Suppressor macrophage (primary cell): ENCODE measurements around the gene SMAD3.
A peak's percentile ranks its signal among the peaks of the same experiment; 100 is the strongest.

Experiments used
- DNase-seq, 4 experiments: peaks; one replicate each; pipeline ENCODE4 v3.0.0-alpha.2; 2020 to 2022

The SMAD3 gene

DNA sequence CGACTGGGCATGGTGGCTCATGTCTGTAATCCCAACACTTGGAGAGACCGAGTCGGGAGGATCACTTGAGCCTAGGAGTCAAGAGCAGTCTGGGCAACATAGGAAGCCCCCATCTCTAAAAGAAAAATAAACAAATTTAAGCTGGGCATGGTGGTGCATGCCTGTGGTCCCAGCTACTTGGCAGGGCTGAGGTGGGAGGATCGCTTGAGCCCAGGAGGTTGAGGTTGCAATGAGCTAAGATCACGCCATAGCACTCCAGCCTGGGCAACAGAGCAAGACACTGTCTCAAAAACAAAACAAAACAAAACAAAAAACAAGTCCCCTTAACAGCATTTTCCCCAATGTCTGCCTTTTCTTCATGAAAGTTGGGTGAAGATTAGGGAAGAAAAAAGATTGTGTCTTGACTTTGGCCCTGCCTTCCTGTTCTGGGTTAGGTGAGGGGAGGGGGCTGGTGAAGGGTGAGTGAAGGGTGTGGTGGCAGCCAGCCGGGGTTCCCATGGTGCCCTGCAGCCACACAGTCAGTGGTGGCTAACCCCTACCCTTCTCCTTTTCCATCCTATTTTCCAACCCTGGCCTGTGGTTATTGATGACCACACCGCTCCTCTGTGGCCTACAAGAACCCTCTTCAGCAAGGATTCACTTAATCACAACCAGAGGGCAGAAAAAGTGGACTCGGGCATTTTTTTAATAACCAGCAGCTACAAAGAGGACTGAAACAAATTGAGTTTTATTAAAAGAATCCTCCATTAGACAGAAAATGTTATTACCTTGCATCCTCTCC is 28.4 kb upstream of the SMAD3 start:
- DNase-seq: no peak

DNA sequence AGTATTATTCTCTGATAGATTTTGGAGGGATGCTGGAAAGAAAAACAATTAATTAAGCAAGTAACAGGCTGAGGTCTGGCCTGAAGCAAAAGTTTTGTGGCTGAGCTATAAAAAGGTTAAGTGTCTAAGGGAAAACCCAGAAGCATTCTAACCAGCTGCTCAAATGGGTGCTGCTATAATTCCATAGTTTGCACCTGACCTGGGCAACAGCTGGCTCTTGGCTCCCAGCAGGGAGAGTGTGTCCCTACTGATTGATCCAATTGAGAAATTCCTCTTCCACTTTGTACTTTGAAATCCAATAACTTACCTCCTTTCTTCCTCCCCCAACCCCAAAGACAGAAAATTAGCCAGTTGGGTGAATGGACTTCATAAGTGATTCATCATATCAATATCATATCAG is 27.7 kb upstream of the SMAD3 start:
- DNase-seq: no peak

DNA sequence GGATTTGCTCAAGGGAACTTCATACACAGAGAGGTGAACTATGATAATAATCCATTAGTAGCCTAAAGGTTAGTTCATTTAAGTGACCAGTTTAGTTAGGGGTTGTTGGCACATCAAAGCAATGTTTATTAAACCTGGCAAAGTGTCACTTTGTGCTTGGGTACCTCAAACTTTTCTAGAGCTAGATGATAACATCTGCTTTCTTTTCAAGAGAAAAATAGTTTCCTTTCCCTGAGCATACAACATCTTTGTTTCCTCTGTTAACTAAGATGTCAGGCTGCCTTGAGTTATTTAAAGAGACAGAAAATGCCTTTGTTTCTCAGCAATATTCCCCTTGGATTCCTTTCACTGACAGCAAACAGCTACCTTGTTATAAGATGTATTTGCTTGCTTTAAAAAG is 26.7 kb upstream of the SMAD3 start:
- no peak for DNase-seq

DNA sequence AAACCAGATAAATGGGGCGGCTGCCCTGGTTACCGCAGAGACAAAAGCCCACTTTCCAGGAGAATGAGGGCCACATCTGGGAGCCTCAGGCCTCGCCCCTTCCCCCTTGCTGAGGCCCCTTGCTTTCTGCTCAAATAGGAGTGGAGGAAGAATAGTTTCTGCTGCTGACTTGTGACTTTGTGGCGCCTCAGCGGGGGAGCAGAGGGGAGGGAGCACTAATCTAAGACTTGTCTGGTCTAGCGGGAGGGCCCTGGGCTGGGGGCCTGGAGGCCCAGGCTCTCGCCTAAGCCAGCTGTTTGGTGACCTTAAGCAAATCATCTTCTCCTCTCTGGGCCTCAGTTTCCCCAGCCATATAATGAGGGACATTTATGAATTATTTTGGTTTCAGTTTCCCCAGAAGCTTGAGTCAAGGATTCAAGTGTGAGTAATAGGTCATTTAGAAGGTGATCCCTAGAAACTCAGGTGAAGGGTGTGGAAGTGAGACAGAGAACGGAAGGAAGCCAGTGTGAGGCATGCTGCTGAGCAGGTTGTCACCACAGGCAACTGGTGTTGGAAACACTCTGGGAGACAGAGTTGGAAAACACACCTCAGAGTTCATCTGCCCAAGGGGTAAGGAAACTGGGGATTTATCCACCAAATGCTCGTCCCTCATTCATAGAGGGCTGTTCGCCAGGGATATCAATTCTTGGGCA is 25.9 kb upstream of the SMAD3 start:
- no peak for DNase-seq

DNA sequence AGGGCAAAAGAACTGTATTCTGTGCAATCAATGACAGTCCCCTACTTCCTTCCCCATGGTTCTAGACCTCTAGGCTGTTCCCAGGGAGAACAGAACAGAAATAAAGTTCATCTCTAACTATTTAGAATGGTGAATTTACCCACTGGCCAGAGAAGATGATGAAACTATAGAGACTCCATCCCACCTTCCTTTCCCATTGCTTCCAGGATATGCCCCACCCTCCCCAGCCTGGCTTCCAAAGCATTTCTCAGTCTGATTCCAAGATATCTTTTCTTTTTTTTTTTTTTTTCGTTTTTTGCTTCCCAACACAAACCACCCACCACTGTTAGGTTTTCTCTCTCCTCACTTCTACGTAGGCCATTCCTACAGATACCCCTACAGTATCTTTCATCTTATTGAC is 25.1 kb upstream of the SMAD3 start:
- no peak for DNase-seq

DNA sequence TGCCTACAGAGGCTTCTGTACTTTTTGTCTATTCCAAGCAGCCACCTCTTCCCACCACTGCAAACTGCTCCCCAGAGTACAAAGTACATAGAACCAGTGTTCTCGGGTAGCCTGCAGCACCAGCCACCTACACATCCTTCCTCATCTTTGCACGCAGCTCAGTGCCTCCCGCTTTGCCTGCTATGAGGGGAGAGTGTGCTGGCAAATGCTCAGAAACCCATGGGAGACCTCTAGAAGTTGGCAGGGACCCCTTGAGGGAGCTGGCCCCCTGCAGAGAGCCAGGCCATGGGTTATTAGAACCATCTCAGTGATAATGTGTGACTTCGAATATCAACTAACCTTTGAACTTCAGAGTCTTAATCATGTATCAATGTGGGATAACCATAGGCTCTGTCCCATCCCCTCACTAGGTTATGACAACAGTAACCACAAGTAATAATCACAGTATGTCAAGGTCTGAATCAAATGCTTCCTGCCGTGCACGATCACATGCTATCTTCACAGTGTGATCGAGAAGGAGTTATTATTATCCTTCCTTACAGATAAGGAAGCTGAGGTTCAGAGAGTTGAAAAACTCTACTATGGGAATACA is 22.8 kb upstream of the SMAD3 start:
- DNase-seq: peak; percentile 58 to 84 (median 73)

DNA sequence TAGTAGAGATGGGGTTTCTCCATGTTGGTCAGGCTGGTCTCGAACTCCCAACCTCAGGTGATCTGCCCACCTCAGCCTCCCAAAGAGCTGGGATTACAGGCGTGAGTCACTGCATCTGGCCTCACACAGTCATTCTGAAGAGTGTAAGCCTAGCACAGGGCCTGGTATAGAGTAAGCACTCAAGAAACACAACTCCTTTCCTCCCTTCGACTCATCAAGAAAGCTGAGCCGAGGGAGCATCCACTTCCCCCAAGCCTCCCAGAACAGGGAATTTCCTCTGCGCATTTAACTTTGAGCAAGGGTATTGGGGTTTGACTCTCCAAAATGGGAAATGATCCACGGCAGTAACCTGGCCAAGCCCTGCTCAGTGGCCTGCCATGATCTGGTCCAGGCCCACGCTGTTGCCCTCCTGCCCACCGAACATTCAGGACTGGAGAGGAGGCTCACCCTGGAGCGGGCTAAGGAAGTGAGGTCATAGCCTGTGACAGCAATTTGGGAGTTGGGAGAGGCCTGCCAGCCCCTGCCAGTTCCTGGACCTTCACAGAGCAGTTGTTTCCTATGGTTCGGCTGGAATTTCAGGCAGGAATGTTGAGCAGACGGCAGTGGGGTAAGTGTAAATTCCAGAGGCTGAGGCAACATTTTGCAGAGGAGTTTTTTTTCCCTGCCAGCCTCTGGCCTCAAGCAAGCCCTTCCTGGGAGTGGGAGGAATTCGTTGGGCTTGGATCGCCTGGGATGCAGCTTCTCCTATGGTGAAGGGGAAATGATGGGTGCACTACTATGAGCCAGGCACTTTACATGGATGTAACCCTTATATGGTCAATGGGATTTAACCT is 21.2 kb upstream of the SMAD3 start:
- peak in 3 of 4 experiments; percentile 44 to 63 (median 52) for DNase-seq

DNA sequence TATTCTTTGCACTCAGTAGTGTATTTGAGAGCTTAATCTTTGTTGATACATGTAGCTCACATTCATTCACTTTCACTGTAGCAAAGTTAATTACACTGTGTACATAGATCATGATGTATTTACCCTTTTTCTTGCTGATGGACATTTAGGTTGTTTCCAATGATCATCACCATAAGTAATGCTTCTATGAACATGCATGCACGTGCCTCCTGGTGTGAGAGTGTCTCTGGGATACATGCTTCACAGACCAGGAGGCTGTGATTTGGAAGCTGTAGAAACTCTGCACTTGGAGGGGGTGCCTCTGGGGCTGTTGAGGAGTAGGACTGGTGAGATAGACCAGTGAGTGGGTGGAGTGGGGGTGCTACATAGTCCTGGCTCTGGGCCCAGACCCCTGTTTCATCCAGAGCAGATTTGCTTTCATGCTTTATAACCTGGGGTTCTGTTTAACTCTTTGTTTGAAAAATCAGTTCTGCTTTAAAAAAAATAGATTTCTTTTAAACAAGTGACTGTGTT is 18.2 kb upstream of the SMAD3 start:
- DNase-seq: no peak

DNA sequence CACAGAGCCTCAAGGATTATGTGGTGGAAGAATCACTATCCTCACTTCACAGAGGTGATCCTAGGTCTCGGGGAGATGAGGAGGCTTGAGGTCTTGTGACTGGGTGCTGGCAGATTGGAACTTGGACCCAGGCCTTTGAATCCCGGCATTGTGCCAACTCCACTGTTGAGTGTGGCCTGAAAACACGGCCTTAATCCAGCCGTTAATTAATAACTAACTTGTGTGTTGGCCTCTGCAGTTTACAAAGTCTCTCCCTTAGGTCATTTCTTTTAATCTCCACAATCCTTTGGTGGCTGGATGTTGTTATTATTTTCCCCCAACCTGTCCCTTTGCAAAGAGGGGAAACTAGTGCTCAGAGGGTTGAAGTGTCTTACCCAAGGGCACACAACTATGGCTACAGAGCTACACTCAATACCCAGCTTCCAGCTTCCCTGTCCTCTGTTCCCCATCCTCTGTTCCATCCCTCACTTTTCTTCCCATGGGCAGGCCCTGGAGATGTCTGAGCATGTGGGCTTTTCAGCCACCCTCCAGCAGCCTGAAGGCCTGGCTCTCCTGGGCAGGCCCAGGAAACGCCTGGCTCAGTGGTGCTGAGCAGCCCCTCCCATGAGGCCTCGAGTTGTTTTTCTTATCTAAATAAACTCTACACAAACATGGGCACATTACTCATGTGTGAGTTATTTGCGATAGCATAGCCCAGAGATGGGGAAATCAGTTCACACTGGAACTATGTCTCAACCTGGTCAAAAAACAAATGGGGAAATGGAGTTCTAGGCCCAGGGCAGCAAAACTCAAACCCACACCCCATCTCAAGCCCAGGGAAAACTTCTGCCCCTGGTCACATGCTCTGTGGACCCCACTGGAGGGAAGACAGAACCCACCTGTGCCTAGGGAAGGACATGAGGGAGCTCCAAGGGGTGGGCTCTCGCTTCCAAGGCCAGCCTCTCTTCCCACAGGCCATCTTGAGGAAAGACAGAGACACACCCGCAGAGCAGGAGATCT is 16.8 kb upstream of the SMAD3 start:
- peak; percentile 61 to 85 (median 72) for DNase-seq

DNA sequence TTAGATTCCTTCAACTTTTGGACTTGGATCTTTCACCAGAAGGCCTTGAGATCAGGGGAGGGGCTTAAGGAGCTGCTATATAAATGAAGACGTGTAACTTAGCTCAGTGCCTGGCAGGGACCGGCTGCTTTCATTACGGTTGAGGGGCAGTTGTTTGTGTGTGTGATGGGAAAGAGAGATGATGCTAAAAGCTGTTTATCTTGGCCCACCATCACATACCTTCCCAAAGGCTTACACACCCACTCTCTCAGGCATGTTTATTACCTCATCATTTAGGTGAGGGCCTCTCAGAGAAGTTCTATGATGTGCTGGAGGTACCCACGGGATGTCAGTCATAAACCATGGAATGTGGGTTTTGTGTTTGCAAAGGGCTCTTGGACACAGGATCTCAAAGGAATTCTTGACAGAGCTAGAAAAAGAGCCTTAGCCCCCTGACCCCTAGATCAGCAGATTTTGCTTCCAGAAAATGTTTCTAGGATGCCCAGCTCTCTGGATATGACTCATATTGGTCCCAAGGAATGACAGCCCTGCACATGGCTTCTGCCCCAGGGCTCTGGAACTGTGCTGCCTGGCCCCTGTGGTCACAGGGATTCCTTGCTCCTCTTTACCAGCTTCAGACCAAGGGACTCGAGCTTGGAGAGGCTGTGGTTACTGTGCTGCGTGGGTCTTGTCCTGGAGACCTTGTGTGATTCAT is 15.9 kb upstream of the SMAD3 start:
- DNase-seq: peak in 3 of 4 experiments; percentile 37 to 63 (median 51)

DNA sequence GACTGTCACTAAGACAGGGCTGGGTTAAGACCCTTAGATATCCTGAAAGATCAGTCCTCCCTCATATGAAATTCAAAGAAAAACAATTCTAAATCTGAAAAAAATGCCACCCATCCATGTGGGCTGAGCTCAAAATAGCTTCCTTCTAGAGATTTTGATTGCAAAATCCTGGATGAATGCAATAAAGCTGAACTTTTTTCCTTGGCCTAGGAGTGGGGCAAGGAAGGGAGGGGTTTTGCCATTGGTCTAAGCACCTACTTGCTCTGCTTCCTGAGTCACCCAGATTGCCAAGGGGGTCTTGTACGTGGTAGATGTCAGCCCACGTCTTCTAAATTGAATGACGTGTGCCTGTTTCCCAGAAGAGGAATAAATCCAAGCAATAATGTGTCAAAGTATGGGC is 15.3 kb upstream of the SMAD3 start:
- peak; percentile 63 to 87 (median 74) for DNase-seq

DNA sequence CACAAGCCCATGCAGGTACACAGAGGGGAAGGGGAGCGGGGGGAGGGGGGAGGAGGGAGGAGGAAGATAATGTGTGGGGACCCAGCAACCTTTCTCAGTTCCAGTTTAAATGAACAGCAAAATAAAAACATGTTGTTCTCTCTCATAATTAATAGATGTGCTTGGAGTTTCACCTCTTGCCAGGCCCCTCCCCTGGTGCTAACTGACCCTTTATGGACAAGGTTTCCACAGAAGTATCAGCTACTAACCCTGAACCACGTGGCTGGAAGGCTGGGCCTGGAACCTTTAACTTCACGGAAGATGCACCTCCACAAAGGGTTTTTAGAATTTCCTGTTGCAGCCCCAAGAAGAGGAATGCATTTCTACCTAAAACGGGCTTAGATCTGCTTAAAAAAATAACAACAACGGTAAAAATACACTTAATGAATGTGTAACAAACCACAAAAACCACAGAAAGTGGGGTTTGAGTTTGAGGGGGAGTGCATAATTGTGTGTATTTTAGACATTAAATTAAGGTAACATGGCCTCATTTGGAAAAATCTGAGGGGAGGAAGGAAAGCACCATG is 14.8 kb upstream of the SMAD3 start:
- no peak for DNase-seq

DNA sequence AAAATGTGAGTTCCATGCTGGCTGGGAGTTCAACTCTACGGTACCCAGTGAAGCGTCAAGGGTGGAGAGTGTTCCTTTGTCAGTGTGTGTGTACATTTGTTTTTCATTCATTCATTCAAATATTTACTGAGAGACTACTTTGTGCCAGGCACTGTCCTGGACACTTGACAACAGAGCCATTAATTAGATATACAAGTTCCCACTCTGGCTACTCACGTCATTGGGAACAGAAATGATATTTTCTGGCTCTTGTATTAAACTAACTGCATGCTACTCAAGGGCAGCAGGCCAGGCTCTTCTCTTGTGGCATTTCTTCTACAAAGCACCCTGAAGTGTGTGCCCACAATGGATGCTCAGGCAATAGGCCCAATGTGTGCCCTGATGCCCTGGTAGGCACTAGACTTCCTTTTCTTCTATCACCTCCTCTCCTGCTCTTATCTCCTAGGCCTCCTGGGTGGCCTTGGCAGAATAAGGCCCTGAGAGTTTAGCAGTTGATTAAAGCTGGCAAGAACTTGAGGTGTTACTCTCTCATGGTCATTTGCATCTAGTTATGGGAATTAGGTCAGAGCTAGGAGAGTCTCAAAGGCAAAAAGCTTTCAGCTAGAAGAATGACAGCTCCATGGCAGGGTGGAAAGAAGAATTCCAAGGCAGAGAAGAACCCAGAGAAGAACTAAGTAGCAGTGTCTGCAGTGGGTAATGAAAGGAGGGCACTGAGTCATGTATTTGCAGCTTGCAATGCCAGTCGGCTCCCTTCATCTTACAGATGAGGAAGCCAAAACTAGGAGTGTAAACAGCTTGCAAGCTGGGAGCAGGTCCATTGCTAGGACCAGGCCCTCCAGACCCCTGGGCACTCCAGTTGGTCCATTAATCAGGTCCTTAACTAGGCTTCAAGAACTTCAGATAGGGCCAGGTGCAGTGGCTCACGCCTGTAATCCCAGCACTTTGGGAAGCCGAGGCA is 14.0 kb upstream of the SMAD3 start:
- peak in 2 of 4 experiments; percentile 42 to 54 for DNase-seq

DNA sequence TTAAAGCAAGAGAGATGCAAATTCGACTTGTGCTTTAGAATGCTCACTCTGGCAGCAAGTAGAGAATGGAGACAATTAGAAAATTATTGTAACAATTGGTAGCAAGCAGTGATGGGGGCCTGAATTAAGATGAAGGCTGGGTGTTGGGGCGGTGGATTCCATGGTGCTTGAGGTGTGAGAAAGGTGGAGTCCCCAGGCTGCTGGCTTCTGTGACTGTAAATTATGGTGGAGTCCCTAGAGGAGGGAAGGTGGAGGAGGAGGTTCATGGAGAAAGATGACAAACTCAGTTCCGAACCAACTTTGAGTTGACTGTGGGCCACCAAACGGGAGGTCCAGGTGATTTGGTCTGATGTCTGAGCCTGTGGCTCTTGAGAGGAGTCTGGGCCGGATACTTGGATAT is 10.7 kb upstream of the SMAD3 start:
- DNase-seq: no peak

DNA sequence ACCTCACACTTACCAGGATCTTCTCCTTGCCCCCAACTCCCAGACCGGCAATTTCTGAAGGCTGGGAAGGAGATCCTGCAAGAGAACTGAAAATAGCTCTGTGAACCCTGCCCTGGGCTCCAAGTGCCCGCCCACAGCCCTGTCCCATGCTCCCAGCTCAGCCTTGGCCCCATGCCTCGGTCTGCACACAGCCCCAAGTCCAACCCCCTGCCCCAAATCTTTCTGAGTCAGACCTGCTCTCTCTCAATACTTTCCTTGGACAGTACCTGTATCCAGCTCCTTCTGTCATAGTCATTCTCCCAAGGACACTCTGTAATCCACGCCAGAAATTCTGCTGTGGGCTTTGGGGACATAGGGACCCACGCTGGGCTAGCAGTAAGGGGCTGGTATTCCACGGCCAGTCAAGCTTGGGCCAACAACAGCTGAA is 6.3 kb upstream of the SMAD3 start:
- peak in 2 of 4 experiments; percentile 35 to 47 for DNase-seq

DNA sequence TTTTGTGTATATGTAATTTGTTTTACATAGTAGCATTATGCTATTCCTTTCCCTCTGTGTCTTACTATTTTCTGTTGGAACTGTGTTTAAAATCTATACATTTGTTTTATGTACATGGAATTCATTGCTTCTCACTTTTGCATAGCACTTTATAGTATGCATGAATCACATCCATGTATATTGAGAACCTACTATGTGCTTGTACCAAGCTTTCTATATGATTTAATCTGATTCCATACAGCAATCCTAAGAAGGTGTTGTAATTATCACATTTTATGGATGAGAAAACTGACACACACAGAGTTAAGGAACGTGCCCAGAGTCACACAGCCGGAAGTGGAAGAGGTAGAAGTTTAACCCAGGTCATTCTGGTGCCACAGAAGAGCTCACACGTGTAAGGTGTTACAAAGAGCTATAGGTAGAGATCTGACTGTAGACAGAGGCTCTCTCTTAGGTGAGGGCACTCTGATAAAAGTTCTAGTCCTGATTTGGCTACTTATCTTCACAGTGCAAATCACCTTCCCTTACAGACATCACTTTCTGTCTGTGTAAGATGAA is 3.5 kb upstream of the SMAD3 start:
- DNase-seq: no peak

DNA sequence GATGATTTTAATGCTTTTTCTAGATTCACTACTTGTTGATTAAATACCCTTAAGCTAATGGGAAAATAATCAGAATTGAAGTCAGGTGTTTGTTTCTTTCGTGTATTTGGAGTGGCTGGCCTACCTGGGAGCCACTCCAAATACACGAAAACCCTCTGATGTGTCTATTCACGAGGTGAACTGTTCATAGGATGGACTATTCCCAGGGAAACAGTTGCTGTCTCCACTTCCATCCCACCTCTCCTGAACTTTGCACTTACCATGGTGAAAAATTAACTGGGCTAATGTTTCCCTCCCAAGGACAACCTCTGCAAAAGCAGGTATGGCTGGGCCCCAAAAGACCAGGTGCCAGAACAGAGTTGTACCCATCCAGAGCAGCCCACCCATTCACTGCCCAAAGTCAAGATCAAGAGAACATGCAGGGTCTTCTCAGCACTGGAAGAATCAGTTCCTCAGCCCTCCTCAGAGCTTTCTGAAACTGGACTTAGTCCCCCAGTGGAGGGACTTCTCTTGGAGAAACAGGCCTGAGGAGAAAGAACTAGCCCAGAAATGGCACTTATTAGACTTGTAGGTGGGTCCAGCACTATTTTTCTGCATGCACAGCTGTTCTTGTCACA is 2.9 kb upstream of the SMAD3 start:
- DNase-seq: no peak
